HG02678 (cell line): ENCODE measurements around the gene CITED1.
"Not testable (repeated sequence)": the region's sequence is repeated elsewhere in the genome, so short reads cannot be mapped to it uniquely, and the experiment has no call there.

Source experiments
- ATAC-seq: cut with Tn5 transposase; IDR thresholded peaks from one replicate; pipeline ENCODE4 v1.9.1; 2021; ENCODE audit warnings: mild to moderate bottlenecking, moderate library complexity; ENCODE audit not compliant: unreplicated experiment

Gene CITED1, protein sequence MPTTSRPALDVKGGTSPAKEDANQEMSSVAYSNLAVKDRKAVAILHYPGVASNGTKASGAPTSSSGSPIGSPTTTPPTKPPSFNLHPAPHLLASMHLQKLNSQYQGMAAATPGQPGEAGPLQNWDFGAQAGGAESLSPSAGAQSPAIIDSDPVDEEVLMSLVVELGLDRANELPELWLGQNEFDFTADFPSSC

GRCh38 chrX:72305286-72306084, at the start of gene CITED1:
CITED1 (minus strand) TSS chrX:72305914; CDS start chrX:72302869, 3,045 bp downstream.
- ATAC-seq, result no peak

DNA sequence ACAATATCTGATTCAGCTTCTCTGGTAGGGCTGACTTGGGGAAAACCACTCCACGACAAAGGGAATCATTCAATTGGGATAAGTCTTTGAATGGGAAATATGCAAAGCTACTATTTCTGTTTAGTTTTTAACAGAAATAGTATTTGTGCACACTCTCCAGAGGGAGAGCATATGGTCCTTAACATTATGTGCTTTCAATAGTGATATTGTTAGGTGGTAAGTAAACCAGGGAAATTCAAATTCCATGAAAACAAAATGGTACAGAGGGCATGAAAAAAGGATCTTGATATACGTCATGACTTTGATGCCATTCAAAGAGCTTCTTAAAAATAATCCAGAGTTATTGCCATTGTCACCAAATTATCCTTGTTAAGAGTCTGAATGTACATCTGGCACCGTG, 47.1 kb upstream of the CITED1 start:
- ATAC-seq, result no peak

DNA sequence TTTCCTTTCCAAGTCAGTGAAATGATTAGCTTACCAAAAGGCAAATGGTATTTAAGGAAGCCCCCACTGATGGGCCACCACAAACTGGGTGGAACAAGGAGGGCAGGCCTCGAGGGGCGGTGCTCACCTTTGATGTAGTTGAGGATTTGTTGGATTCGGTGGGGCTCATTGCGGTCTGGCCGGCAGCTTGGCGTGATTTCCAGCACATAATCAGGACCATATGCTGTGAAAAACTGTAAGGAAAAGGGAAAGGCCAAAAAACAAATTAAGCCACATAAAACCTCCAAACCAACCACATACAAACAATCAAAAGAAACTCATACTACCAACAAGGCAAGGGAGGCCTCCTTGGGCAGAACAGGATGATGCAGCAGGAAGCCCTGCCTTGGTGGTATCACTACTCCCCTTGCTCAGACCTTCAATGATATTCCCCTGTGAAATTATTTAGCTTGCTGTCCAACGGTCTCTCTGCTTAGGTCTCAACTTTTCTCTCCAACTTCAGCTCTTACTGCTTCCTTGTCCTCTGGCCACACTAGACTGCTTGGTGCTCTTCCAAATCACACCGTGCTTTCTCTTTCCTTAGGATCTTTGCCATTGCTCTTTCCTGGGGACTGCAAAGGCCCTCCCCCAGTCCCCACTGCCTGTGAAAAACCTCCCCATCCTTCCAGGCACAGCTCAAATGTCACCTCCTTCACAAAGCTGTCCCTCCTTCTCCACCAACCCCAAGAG, 46.1 kb upstream of the CITED1 start:
- ATAC-seq, result no peak

GRCh38 chrX:72349190-72349589, 43.5 kb upstream of the CITED1 start:
- ATAC-seq, result peak; percentile 55

DNA sequence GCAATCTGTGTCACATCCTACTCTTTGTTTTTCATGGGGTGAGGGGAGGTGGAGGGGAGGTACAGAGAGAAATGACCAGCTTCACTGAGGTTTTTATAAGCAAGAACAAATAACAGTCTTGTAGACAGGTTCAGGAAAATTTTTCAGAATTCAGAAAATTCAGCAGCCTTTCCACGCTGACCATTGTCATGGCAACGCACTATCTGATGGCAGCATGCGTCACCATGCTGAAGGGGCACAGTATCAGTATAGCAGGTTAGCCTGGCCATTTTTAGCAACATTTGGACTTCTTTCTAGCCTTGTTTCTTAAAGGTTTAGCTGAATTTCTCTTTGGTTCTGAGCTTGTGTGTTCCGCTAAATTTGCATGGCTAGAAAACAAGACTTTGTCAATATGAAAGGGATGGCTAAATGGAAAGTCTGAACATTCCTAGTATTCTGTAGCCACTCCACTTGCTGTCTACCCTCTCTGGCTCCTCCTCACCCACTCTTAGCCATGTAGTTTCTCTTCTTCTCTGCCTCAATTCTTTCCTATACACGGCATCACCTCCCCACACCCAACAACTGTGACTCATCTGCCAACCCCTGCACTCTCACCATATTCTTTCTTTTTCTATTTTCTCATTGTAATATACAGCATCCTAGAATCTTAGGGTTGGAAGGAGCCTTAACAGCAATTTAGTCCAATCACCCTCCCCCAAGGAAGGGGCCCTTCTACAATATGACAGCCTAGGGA, 42.7 kb upstream of the CITED1 start:
- ATAC-seq, result no peak

- ATAC-seq, result no peak
These were observed 41.7 kb upstream of the CITED1 start for GRCh38 chrX:72347366-72347765.

GRCh38 chrX:72346302-72346949, 40.7 kb upstream of the CITED1 start:
- no peak for ATAC-seq

GRCh38 chrX:72340626-72341025, 34.9 kb upstream of the CITED1 start:
- no peak for ATAC-seq

GRCh38 chrX:72340041-72340440, 34.3 kb upstream of the CITED1 start:
- no peak for ATAC-seq

DNA sequence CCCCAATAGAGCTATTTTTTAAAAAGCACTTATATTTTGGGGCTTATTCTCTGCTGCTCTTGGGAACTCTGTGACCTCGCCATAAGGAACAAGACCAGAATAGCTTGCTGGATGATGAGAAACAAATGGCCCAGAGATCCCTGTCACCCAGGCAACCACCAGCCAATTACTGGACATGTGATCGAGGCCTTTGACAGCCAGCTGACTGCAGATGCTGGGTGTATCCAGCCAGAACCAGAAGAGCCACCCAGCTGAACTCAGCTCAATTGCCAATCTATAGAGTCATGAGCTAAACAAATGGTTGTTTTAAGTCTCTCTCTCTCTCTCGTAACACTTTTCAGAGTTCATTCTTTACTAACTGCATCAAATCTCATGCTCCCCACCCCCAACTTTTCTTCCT, 24.4 kb upstream of the CITED1 start:
- ATAC-seq, result no peak

DNA sequence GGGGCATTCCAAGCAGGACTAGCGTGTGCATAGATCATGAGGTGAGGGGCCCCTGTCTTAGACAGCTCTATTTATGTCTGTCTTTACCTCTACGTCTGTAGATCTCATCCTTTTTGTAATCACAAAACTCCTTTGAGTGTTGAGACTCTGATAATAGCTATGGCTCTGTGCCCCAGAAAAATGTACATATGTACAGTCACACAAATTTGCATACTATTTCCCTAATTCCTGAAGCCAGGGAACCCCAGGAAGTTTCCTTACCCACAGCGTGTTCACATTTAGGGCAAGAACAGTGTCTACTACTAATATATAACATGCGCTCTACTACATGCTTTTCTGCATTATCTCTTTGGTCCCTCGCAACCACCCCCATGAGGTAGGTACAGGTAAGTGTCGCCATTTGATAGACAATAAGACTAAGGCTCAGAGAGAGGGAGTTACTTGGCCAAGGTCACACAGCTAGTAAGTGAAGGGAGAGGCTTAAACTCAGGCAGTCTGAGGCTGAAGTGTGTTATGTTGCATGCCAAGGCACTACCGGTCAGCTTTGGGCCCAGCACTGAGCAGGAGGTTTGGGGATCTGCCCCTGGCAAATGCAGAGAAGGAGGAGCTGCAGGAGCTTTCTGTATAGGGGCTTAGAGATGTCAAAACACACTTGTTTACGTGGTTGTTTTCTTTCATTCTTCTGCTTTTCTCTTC, 21.0 kb upstream of the CITED1 start:
- no peak for ATAC-seq

- not testable (repeated sequence) for ATAC-seq
These were observed 13.9 kb upstream of the CITED1 start for GRCh38 chrX:72319651-72320050.

GRCh38 chrX:72317139-72317538, 11.4 kb upstream of the CITED1 start:
- no peak for ATAC-seq

- no peak for ATAC-seq
These were observed 10.8 kb upstream of the CITED1 start for GRCh38 chrX:72316408-72317110.

GRCh38 chrX:72314881-72315280, 9.2 kb upstream of the CITED1 start:
- no peak for ATAC-seq

- ATAC-seq, result no peak
These were observed 8.3 kb upstream of the CITED1 start for GRCh38 chrX:72313707-72314641.

DNA sequence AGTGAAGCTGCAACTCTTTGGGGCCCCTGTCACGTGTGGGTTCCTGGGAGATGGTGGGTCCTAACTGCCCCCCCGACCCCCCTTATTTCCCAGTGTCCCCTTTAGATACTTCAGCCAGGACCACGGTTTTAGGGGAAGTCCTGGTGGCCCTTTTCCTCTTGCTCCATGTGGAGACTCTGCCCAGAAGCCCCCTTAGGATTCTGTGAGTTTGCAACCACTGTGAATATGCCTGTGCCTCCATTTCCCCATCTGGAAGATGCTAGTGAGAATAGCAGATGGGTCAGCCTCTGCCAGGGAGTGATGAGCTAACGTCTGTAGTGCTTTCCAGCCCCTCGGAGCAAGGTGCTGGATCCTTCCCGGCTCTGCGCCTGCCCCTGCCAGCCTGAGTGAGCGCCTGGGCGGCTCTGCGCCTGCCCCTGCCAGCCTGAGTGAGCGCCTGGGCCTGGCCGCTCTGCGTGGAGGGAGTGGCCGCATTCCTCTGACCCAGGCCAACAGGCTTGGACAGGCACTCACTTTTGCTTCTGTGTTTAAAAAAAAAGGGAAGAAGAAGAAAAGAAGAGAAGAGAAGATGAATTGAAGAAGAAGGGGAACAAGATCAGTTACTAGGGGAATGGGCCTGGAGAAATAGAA, 6.7 kb upstream of the CITED1 start:
- no peak for ATAC-seq
